GM19324 (cell line): ENCODE results near the gene NUCB2.

ENCODE experiments used
- ATAC-seq: cut with Tn5 transposase; IDR thresholded peaks from one replicate; pipeline ENCODE4 v1.9.1; 2021; ENCODE audit warnings: mild to moderate bottlenecking, moderate library complexity; ENCODE audit not compliant: unreplicated experiment, low FRiP score

Gene NUCB2

GRCh38 chr11:17378655-17379054 is 102.1 kb downstream of the NUCB2 start:
- ATAC-seq, result no peak

DNA sequence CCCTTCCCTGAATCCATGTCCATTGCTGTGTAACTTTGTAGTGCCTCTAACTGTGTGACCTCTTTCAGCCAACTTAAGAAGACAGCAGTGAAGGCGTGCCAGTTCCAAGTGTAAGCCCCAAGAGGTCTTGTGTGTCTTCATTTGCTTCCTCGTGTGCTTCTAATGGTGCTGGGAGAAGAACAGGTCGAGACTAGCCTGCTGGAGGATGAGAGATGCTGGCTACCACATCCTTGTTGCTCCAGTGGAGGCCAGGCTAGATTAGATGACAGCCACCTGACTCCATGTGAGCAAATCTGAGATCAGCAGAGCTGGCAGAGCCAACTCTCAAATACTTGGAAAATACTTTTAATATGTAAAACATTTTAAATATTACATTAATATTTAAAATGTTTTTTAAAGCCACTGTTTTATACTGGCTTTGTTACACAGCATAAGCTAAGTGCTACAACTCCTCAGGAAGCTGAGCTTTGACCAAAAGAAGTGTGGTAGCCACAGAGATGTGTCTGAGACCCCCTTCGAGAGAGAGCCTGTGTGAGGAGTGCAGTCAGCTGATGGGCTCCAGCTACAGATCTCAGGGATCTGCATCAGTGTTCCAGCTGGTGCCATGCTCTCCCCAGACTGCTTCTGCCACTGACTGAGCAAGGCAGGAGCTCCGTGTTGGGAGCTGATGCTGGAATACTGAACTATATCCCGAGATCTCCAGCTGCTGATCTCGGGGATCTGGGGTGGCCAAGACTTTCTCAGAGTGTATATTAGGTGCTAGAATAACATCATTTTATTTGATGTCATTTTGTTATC is 103.0 kb downstream of the NUCB2 start:
- no peak for ATAC-seq

GRCh38 chr11:17381156-17381555 is 104.6 kb downstream of the NUCB2 start:
- ATAC-seq, result no peak
